Mesodermal cell (in vitro differentiated cells): ENCODE results near the gene NR5A2.

ENCODE experiments used
- H3K27ac ChIP-seq: 2 replicates; pipeline ENCODE4 v1.7.0; 2013; ENCODE audit warnings: mild to moderate bottlenecking, low read depth, low read length, moderate library complexity; ENCODE audit not compliant: severe bottlenecking
- H3K36me3 ChIP-seq: 2 replicates; pipeline ENCODE4 v1.7.1; 2013; ENCODE audit warnings: mild to moderate bottlenecking, low read length, moderate library complexity; ENCODE audit not compliant: control insufficient read depth, insufficient read depth
- H3K4me1 ChIP-seq: one replicate; pipeline ENCODE4 v1.7.1; 2013; ENCODE audit warnings: mild to moderate bottlenecking, low read length; ENCODE audit not compliant: insufficient read depth, control insufficient read depth, poor library complexity, severe bottlenecking
- H3K4me3 ChIP-seq: 2 replicates; pipeline ENCODE4 v1.7.0; 2013; ENCODE audit warnings: low read length, control low read depth, mild to moderate bottlenecking; ENCODE audit not compliant: insufficient read depth, poor library complexity, severe bottlenecking; ENCODE audit errors: extremely low read depth
- H3K9me3 ChIP-seq: 2 replicates; pipeline ENCODE4 v1.7.1; 2013; ENCODE audit warnings: mild to moderate bottlenecking, low read length, moderate library complexity; ENCODE audit not compliant: control insufficient read depth
- WGBS, 2 experiments: methylation state at CpG; one replicate each; pipeline ENCODE4 v1.1.5; 2013; ENCODE audit warnings: missing lambda C conversion rate in 2 of 2; ENCODE audit not compliant: insufficient coverage in 2 of 2; 5-methylcytosine and 5-hydroxymethylcytosine counted together

The NR5A2 gene

GRCh38 chr1:200096774-200097173, 69.3 kb downstream of the NR5A2 start:
- H3K4me1 ChIP-seq, result no peaks in the 10 kb centered on the region
- no peaks in the 10 kb centered on the region for H3K9me3 ChIP-seq
- H3K4me3 ChIP-seq, result no peak overlapping the region
- 78 to 83% methylated on average over 1 of the region's 3 CpGs for WGBS, 2 experiments
- no peak overlapping the region for H3K27ac ChIP-seq
- no peaks in the 10 kb centered on the region for H3K36me3 ChIP-seq

DNA sequence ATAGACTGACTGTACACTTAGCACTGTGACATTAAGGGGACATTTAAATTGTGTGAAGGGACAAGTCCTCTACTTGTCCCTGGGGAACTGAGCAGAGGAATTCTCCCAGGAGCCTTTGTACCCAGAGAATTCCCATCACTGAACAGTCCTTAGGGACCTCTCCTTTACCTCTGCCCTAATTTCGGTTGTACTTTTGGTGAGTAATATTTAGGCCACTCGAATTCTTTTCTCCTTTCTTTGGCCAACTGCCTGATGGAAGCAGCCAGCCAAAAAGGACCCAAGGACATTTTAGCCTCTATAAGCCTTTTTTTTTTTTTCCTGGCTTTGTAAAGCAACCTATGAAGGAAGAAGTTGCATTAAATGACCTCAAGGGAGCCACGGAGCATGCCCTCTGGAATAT, 71.5 kb downstream of the NR5A2 start:
- WGBS, 2 experiments, result 83 to 95% methylated on average over 1 to 3 of the region's 3 CpGs
- no peaks in the 10 kb centered on the region for H3K36me3 ChIP-seq
- H3K4me3 ChIP-seq, result no peak overlapping the region
- H3K4me1 ChIP-seq, result no peaks in the 10 kb centered on the region
- no peaks in the 10 kb centered on the region for H3K9me3 ChIP-seq
- H3K27ac ChIP-seq, result no peak overlapping the region

- H3K4me1 ChIP-seq, result no peaks in the 10 kb centered on the region
- H3K36me3 ChIP-seq, result no peaks in the 10 kb centered on the region
- no peak overlapping the region for H3K27ac ChIP-seq
- 83 to 86% methylated on average over 1 of the region's 1 CpG for WGBS, 2 experiments
- H3K4me3 ChIP-seq, result no peak overlapping the region
- H3K9me3 ChIP-seq, result no peaks in the 10 kb centered on the region
These were observed 76.6 kb downstream of the NR5A2 start for GRCh38 chr1:200103966-200104583.

DNA sequence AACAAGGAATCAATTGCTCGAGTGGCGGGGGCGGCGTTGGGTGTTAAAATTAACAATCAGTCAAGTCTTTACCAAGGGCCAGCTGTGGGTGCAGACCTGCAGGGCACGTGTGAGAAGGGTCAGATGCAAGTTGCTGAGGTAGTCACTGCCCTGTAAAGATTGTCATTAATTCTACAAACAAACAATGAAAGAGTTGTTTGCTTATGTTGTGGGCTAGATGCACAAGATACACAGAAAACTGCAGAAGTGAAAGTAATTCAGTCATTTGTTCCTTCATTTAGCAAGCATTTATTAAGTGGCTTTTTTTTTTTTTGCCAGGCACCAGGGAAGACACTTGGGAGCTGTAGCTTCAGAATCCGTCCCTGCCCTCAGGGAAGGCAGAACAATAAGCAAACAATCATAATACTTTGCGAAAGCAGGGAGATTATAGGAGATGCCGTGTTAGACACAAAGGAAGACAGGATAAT, 79.5 kb downstream of the NR5A2 start:
- no peaks in the 10 kb centered on the region for H3K4me1 ChIP-seq
- H3K27ac ChIP-seq, result no peak overlapping the region
- 96% methylated on average over 3 of the region's 8 CpGs; no CpG with 5 or more reads in 1 of the 2 experiments for WGBS, 2 experiments
- H3K36me3 ChIP-seq, result no peaks in the 10 kb centered on the region
- no peaks in the 10 kb centered on the region for H3K9me3 ChIP-seq
- no peak overlapping the region for H3K4me3 ChIP-seq

GRCh38 chr1:200108659-200109058, 81.1 kb downstream of the NR5A2 start:
- WGBS, 2 experiments, result 0% methylated on average over 1 of the region's 1 CpG
- no peak overlapping the region for H3K27ac ChIP-seq

GRCh38 chr1:200112290-200112689, 84.8 kb downstream of the NR5A2 start:
- no peak overlapping the region for H3K27ac ChIP-seq
- no peaks in the 10 kb centered on the region for H3K9me3 ChIP-seq
- no peaks in the 10 kb centered on the region for H3K36me3 ChIP-seq
- H3K4me1 ChIP-seq, result no peaks in the 10 kb centered on the region
- H3K4me3 ChIP-seq, result no peak overlapping the region
- WGBS, 2 experiments, result 100% methylated on average over 1 of the region's 3 CpGs; no CpG with 5 or more reads in 1 of the 2 experiments

More at GRCh38 chr1:200108659-200109058, 81.1 kb downstream of the NR5A2 start:
- no peaks in the 10 kb centered on the region for H3K4me1 ChIP-seq
- no peaks in the 10 kb centered on the region for H3K36me3 ChIP-seq
- no peak overlapping the region for H3K4me3 ChIP-seq
- no peaks in the 10 kb centered on the region for H3K9me3 ChIP-seq

DNA sequence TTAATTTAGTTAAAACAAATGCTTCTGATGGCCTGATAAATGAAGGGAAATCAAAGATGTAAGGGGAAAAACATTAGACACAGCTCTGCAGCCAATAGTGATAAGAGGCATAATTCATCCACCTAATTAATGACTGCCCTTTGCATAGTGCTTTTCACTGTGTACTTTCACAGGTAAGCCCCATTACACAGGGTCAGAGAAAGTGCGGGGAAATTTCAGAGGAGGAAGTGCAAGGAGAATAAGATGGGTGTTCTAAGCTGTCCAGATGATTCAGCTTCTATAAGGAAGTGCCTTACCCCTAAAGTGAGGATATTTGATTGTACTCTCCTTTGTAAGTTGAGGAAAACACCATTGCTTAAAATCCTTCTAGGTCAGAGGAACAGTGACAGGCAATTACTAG, 88.0 kb downstream of the NR5A2 start:
- H3K27ac ChIP-seq, result no peak overlapping the region
- no peaks in the 10 kb centered on the region for H3K4me1 ChIP-seq
- WGBS, 2 experiments, result 100% methylated on average over 1 of the region's 1 CpG
- H3K9me3 ChIP-seq, result no peaks in the 10 kb centered on the region
- H3K36me3 ChIP-seq, result no peaks in the 10 kb centered on the region
- no peak overlapping the region for H3K4me3 ChIP-seq

- Histone ChIP-seq H3K4me1 (no peaks in the 10 kb centered on the region), H3K27ac (no peak overlapping the region), H3K4me3 (no peak overlapping the region), H3K9me3 (no peaks in the 10 kb centered on the region), H3K36me3 (no peaks in the 10 kb centered on the region)
- no CpG with 5 or more reads among the region's 1 CpG for WGBS, 2 experiments
These were observed 88.8 kb downstream of the NR5A2 start for GRCh38 chr1:200116324-200116723.

- Histone ChIP-seq H3K27ac (no peak overlapping the region), H3K4me1 (no peaks in the 10 kb centered on the region), H3K4me3 (no peak overlapping the region), H3K9me3 (no peaks in the 10 kb centered on the region), H3K36me3 (no peaks in the 10 kb centered on the region)
- WGBS, 2 experiments, result 86 to 92% methylated on average over 2 of the region's 3 CpGs
These were observed 91.4 kb downstream of the NR5A2 start for GRCh38 chr1:200118779-200119505.

- Histone ChIP-seq H3K27ac (no peak overlapping the region), H3K4me1 (no peaks in the 10 kb centered on the region)
These were observed 93.9 kb downstream of the NR5A2 start for GRCh38 chr1:200121421-200121820.

DNA sequence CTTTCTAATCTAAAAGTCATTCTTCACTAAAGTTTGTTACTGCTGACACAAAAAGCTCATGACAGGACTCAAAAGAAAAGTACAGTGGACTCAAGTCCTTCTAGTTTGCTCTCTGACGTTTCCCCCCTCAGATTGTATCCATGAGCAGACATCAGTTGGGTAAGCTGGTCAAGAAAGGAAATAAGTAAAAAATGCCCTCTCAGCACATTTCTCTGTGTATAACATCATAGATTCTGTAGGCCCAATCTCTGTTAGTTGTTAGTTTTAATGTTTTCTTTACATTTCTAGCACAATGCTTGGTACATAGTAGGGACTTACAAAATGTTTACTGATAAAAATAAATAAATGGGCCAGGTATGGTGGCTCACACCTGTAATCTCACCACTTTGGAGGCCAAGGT, 96.8 kb downstream of the NR5A2 start:
- no peaks in the 10 kb centered on the region for H3K9me3 ChIP-seq
- no peak overlapping the region for H3K4me3 ChIP-seq
- no peaks in the 10 kb centered on the region for H3K36me3 ChIP-seq
- no peaks in the 10 kb centered on the region for H3K4me1 ChIP-seq
- no peak overlapping the region for H3K27ac ChIP-seq
- WGBS, 2 experiments, result no CpG with 5 or more reads among the region's 1 CpG

More at GRCh38 chr1:200121421-200121820, 93.9 kb downstream of the NR5A2 start:
- Histone ChIP-seq H3K4me3 (no peak overlapping the region), H3K36me3 (no peaks in the 10 kb centered on the region), H3K9me3 (no peaks in the 10 kb centered on the region)
